Measurements from ENCODE around the gene PLCB4.

PLCB4 gene

DNA sequence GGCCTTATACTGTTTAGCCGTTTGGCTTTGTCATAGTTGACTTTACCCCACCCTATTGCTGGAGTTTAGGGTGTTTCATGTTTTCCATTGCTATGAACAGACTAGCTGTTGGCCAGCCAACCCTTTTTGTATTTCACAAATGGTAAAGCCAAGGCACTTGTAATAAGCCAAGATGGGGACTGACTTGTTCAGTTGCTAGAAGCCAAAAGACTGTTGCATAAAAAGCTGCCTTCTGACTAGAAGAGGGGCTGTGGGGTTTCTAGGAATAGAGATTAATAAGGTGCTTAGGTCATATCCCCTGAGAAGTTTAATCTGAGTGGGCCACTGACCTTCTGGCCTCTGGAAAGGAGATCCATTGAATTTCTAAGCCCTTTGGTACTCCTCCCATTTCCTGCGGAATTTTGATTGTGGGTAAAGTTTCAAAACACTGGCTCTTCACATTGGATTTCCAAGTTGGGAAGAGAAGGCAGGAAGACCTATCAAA lies 211.1 kb downstream of the PLCB4 start:
- TF ChIP-seq FOXP2 (optimal IDR thresholded peaks at IDR 0.05; ENCODE audit: borderline replicate concordance, extremely low read depth, extremely low read length, insufficient read depth) = no peak
- TF ChIP-seq TAF1 (IDR thresholded peaks at IDR 0.05; ENCODE audit: borderline replicate concordance, insufficient read depth, low read length) = no peak
- no peak for TF ChIP-seq REST (IDR thresholded peaks at IDR 0.05; ENCODE audit: insufficient read depth in 1 of 2, low read depth in 2 of 2, low read length in 2 of 2)
- no peak for TF ChIP-seq SIN3A (IDR thresholded peaks at IDR 0.05; ENCODE audit: borderline replicate concordance, insufficient read depth, low read length)
- TF ChIP-seq POLR2AphosphoS5 (IDR thresholded peaks at IDR 0.05; ENCODE audit: low read depth, low read length) = no peak

DNA sequence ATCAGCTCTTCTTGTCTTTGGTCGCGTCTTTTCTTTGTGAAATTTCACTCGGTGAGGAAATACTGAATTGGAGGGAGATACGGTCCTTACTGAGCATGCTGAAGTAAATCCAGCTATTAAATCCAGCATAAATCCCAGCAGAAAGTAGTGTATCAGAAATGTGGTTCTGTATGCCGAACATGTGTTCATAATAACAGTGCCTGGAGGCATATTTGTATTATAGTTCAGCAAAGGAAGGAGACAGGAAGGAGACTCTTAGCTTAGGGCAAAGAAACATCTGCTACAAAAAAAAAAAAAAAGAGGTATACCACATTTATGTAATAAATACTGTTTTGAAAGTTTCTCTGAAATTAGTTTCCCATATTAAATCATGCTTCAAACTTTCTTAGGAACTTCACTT lies 211.8 kb downstream of the PLCB4 start:
- TF ChIP-seq POLR2AphosphoS5 (IDR thresholded peaks at IDR 0.05; ENCODE audit: low read depth, low read length) (no peak), FOXP2 (optimal IDR thresholded peaks at IDR 0.05; ENCODE audit: borderline replicate concordance, extremely low read depth, extremely low read length, insufficient read depth) (no peak), TAF1 (IDR thresholded peaks at IDR 0.05; ENCODE audit: borderline replicate concordance, insufficient read depth, low read length) (no peak), REST (IDR thresholded peaks at IDR 0.05; ENCODE audit: insufficient read depth in 1 of 2, low read depth in 2 of 2, low read length in 2 of 2) (no peak), SIN3A (IDR thresholded peaks at IDR 0.05; ENCODE audit: borderline replicate concordance, insufficient read depth, low read length) (no peak)

- TF ChIP-seq FOXP2 (optimal IDR thresholded peaks at IDR 0.05; ENCODE audit: borderline replicate concordance, extremely low read depth, extremely low read length, insufficient read depth) = no peak
- no peak for TF ChIP-seq TAF1 (IDR thresholded peaks at IDR 0.05; ENCODE audit: borderline replicate concordance, insufficient read depth, low read length)
- no peak for TF ChIP-seq POLR2AphosphoS5 (IDR thresholded peaks at IDR 0.05; ENCODE audit: low read depth, low read length)
- no peak for TF ChIP-seq SIN3A (IDR thresholded peaks at IDR 0.05; ENCODE audit: borderline replicate concordance, insufficient read depth, low read length)
- no peak for TF ChIP-seq REST (IDR thresholded peaks at IDR 0.05; ENCODE audit: insufficient read depth in 1 of 2, low read depth in 2 of 2, low read length in 2 of 2)
These were observed 212.9 kb downstream of the PLCB4 start for GRCh38 chr20:9281803-9282202.

- no peak for TF ChIP-seq TAF1 (IDR thresholded peaks at IDR 0.05; ENCODE audit: borderline replicate concordance, insufficient read depth, low read length)
- no peak for TF ChIP-seq FOXP2 (optimal IDR thresholded peaks at IDR 0.05; ENCODE audit: borderline replicate concordance, extremely low read depth, extremely low read length, insufficient read depth)
- no peak for TF ChIP-seq REST (IDR thresholded peaks at IDR 0.05; ENCODE audit: insufficient read depth in 1 of 2, low read depth in 2 of 2, low read length in 2 of 2)
- no peak for TF ChIP-seq SIN3A (IDR thresholded peaks at IDR 0.05; ENCODE audit: borderline replicate concordance, insufficient read depth, low read length)
- TF ChIP-seq POLR2AphosphoS5 (IDR thresholded peaks at IDR 0.05; ENCODE audit: low read depth, low read length) = no peak
These were observed 216.7 kb downstream of the PLCB4 start for GRCh38 chr20:9285617-9286016.

Measured in PFSK-1 (cell line).